ENCODE measurements around the gene MST1.

MST1 gene

GRCh38 chr3:49689046-49689907, at the start of gene MST1, which contains the start of gene RNF123:
TSS of gene MST1 (minus strand) at chr3:49689474. CDS start at chr3:49688691, 783 bp downstream.
TSS of gene RNF123 (plus strand) at chr3:49689557. CDS start at chr3:49691166, 1,609 bp downstream.
- peak; percentile 93 for DNase-seq (ENCODE audit: low spot score)

GRCh38 chr3:49738067-49738713, 48.9 kb upstream of the MST1 start:
- no peak for DNase-seq (ENCODE audit: low spot score)
- TF ChIP-seq, protein P1, sequence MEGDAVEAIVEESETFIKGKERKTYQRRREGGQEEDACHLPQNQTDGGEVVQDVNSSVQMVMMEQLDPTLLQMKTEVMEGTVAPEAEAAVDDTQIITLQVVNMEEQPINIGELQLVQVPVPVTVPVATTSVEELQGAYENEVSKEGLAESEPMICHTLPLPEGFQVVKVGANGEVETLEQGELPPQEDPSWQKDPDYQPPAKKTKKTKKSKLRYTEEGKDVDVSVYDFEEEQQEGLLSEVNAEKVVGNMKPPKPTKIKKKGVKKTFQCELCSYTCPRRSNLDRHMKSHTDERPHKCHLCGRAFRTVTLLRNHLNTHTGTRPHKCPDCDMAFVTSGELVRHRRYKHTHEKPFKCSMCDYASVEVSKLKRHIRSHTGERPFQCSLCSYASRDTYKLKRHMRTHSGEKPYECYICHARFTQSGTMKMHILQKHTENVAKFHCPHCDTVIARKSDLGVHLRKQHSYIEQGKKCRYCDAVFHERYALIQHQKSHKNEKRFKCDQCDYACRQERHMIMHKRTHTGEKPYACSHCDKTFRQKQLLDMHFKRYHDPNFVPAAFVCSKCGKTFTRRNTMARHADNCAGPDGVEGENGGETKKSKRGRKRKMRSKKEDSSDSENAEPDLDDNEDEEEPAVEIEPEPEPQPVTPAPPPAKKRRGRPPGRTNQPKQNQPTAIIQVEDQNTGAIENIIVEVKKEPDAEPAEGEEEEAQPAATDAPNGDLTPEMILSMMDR (IDR thresholded peaks at IDR 0.05; ENCODE audit: extremely low read depth, missing control alignments), result no peak

More at GRCh38 chr3:49689046-49689907, at the start of gene MST1, which contains the start of gene RNF123:
- TF ChIP-seq, protein P1 (IDR thresholded peaks at IDR 0.05; ENCODE audit: extremely low read depth, missing control alignments), result no peak

DNA sequence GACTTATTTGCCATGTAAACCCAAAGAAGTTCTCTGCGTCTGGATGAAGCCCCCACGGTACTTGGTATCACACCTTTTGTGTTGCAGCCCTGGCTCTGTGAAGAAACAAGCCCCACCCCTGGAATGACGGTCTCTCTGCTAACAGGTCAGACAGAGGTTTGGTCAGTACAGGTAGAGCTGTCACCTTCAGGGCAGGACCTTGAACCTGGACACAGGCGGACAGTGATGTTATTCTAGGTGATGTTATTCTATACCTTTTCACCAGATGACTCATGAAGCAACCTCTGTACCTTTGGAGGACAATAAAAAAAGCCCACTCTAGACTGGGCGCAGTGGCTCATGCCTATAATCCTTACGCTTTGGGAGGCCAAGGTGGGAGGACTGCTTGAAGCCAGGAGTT, 45.5 kb upstream of the MST1 start:
- no peak for DNase-seq (ENCODE audit: low spot score)
- TF ChIP-seq, protein P1 (IDR thresholded peaks at IDR 0.05; ENCODE audit: extremely low read depth, missing control alignments), result no peak

- no peak for DNase-seq (ENCODE audit: low spot score)
- TF ChIP-seq, protein P1 (IDR thresholded peaks at IDR 0.05; ENCODE audit: extremely low read depth, missing control alignments), result no peak
Observed at GRCh38 chr3:49733551-49733950, 44.3 kb upstream of the MST1 start.

- TF ChIP-seq, protein P1 (IDR thresholded peaks at IDR 0.05; ENCODE audit: extremely low read depth, missing control alignments), result no peak
- DNase-seq (ENCODE audit: low spot score), result no peak
Observed at GRCh38 chr3:49732597-49732996, 43.3 kb upstream of the MST1 start.

GRCh38 chr3:49729966-49730609, 40.8 kb upstream of the MST1 start:
- TF ChIP-seq, protein P1 (IDR thresholded peaks at IDR 0.05; ENCODE audit: extremely low read depth, missing control alignments), result no peak
- DNase-seq (ENCODE audit: low spot score), result no peak
